SK-N-SH treated with all-trans-retinoic acid at 6 μM for 48 hours (cell line): ENCODE results near the gene MAFB.

Experiments used
- OSR1 ChIP-seq: fragments of 250-450 bp; sonication (Bioruptor Pico); IDR thresholded peaks from 2 replicates; pipeline ENCODE4 v1.8.0; 2022; ENCODE audit warnings: moderate library complexity, mild to moderate bottlenecking, inconsistent platforms
- ZC3H10 ChIP-seq: fragments of 250-450 bp; sonication (Bioruptor Pico); IDR thresholded peaks from 2 replicates; pipeline ENCODE4 v1.5.1; 2021; ENCODE audit warnings: mild to moderate bottlenecking, moderate library complexity
- ZFP3 ChIP-seq: fragments of 250-450 bp; sonication (Bioruptor Pico); IDR thresholded peaks from 2 replicates; pipeline ENCODE4 v1.5.0; 2020; ENCODE audit warnings: mild to moderate bottlenecking, moderate library complexity
- ZNF70 ChIP-seq: fragments of 450-650 bp; formaldehyde crosslinking; IDR thresholded peaks from 2 replicates; pipeline ENCODE4 v1.5.0; 2020; ENCODE audit warnings: mild to moderate bottlenecking, moderate library complexity
- TF ChIP-seq, protein P1 (sequence below): fragments of 250-450 bp; sonication (Bioruptor Pico); IDR thresholded peaks from 2 replicates; pipeline ENCODE4 v1.5.0; 2020; ENCODE audit warnings: mild to moderate bottlenecking, moderate library complexity

DNA sequence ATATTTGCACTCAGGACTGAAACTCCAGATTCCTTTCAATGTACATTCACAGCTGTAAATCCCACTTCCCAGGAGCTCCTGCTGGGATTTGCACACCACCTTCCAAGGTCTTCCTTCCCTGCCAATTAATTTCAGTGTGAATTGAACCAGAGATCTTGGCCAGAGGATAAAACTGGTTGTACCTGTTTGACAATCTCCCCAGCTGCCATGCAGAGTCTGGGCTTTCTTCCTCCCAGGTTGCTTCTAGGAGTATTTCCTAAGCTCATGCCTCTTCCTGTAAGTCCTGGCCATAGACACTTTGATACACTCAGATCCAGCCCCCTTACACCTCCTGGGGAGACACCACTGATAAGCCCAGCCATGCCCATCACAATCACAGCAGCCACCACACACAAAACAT, 15.6 kb downstream of the MAFB start:
- TF ChIP-seq ZC3H10 (CRISPR knock-in tag) (no peak), OSR1 (CRISPR knock-in tag) (no peak), ZNF70 (CRISPR knock-in tag) (no peak), ZFP3 (no peak)
- TF ChIP-seq, protein P1, sequence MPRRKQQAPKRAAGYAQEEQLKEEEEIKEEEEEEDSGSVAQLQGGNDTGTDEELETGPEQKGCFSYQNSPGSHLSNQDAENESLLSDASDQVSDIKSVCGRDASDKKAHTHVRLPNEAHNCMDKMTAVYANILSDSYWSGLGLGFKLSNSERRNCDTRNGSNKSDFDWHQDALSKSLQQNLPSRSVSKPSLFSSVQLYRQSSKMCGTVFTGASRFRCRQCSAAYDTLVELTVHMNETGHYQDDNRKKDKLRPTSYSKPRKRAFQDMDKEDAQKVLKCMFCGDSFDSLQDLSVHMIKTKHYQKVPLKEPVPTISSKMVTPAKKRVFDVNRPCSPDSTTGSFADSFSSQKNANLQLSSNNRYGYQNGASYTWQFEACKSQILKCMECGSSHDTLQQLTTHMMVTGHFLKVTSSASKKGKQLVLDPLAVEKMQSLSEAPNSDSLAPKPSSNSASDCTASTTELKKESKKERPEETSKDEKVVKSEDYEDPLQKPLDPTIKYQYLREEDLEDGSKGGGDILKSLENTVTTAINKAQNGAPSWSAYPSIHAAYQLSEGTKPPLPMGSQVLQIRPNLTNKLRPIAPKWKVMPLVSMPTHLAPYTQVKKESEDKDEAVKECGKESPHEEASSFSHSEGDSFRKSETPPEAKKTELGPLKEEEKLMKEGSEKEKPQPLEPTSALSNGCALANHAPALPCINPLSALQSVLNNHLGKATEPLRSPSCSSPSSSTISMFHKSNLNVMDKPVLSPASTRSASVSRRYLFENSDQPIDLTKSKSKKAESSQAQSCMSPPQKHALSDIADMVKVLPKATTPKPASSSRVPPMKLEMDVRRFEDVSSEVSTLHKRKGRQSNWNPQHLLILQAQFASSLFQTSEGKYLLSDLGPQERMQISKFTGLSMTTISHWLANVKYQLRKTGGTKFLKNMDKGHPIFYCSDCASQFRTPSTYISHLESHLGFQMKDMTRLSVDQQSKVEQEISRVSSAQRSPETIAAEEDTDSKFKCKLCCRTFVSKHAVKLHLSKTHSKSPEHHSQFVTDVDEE (CRISPR knock-in tag), result no peak
